Measurements from ENCODE around the gene LKAAEAR1. TPM values are rescaled to one million over a fixed set of nuclear protein-coding genes. Genes with fewer than 3 reads are reported as not detected.

LKAAEAR1 gene
- total and polyA plus RNA-seq, 2 of the 13 experiments (the other 11 are each of a cell fraction or from before 2014, with no cell fraction given): not detected

- TF ChIP-seq MAX (IDR thresholded peaks at IDR 0.05) (peak; percentile 90), SALL1 (CRISPR knock-in tag; IDR thresholded peaks at IDR 0.05) (no peak; the same call in none of the 2 replicates), HMG20B (CRISPR knock-in tag; conservative IDR thresholded peaks at IDR 0.05) (no peak; the same call in 1 of the 2 replicates), HOXA7 (CRISPR knock-in tag; IDR thresholded peaks at IDR 0.05) (no peak), SOX6 (IDR thresholded peaks at IDR 0.05) (no peak), SOX6 (CRISPR knock-in tag; IDR thresholded peaks at IDR 0.05) (peak; percentile 40; the same call in 1 of the 2 replicates), ZNF713 (CRISPR knock-in tag; IDR thresholded peaks at IDR 0.05) (peak; percentile 81; the same call in 1 of the 2 replicates), PCBP2 (optimal IDR thresholded peaks at IDR 0.05; ENCODE audit: low read depth, low read length, poor library complexity, severe bottlenecking) (no peak), ATRX (CRISPR knock-in tag; IDR thresholded peaks at IDR 0.05; ENCODE audit: borderline replicate concordance) (0 out of 2 replicates have a peak, but pooled peaks have one; percentile 67), FOXK2 (IDR thresholded peaks at IDR 0.05) (no peak), ZZZ3 (CRISPR knock-in tag; IDR thresholded peaks at IDR 0.05; ENCODE audit: borderline replicate concordance) (no peak), ZNF224 (CRISPR knock-in tag; IDR thresholded peaks at IDR 0.05) (peak; percentile 27; the same call in 1 of the 2 replicates), ZBTB14 (CRISPR knock-in tag; IDR thresholded peaks at IDR 0.05) (0 out of 2 replicates have a peak, but pooled peaks have one; percentile 19), RXRA (CRISPR knock-in tag; IDR thresholded peaks at IDR 0.05) (peak; percentile 82), ZNF598 (CRISPR knock-in tag; IDR thresholded peaks at IDR 0.05; ENCODE audit: borderline replicate concordance) (peak; percentile 75; the same call in 1 of the 2 replicates), XBP1 (CRISPR knock-in tag; IDR thresholded peaks at IDR 0.05) (peak; percentile 17; the same call in 1 of the 2 replicates), ADNP (CRISPR knock-in tag; IDR thresholded peaks at IDR 0.05) (no peak), CHCHD3 (CRISPR knock-in tag; IDR thresholded peaks at IDR 0.05) (peak; percentile 62; the same call in 1 of the 2 replicates), ATF7-NPFF (CRISPR knock-in tag; IDR thresholded peaks at IDR 0.05; ENCODE audit: low read depth) (no peak), SALL2 (CRISPR knock-in tag; IDR thresholded peaks at IDR 0.05) (peak; percentile 91; the same call in 1 of the 2 replicates), AKNA (CRISPR knock-in tag; IDR thresholded peaks at IDR 0.05; ENCODE audit: borderline replicate concordance) (no peak), HNRNPL (IDR thresholded peaks at IDR 0.05; ENCODE audit: low read depth, low read length) (peak; percentile 89; the same call in 1 of the 2 replicates), GRHL1 (CRISPR knock-in tag; conservative IDR thresholded peaks at IDR 0.05) (no peak)
These were observed 33.8 kb downstream of the LKAAEAR1 start (continued) for GRCh38 chr20:64050261-64051032.

Measured in HepG2 (cell line).